ENCODE data around the gene ACTR10.
"Not testable (repeated sequence)": the region's sequence is repeated elsewhere in the genome, so short reads cannot be mapped to it uniquely, and the experiment has no call there.

The ACTR10 gene

DNA sequence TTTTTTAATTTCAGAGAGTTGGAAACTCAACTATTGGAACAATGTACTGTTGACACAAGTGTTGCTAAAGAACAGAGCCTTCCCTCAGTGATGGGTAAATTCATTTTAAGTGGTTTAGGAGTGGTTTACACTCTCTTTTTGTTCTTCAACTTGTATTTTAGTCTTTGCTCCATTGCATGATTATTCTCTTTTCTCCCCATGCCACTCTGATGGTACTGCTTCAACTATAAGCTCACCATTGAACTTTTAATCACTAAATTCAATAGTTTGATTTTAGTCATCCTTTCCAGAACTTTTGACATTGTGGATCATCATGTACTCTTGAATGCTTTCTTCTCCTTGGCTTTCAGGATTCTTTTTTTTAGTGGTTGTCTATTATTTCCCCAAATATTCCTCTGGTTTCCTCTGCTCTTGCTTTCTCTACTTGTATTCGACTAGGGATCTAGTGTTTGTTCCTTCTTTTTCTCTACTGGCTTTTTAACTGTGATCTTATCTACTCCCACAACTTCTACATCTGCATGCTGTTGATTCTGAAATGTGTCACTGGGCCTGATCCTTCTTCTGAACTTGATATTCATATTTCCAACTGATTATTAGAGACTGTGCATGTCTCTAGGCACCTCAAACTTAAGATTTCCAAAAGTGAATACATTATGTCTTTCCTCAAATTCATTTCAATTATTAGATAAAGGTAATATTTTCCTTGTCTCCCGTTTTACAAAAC, 15.4 kb downstream of the ACTR10 start:
- DNase-seq (ENCODE audit: extremely low read depth in 1 of 2, low read depth in 1 of 2): no peak

DNA sequence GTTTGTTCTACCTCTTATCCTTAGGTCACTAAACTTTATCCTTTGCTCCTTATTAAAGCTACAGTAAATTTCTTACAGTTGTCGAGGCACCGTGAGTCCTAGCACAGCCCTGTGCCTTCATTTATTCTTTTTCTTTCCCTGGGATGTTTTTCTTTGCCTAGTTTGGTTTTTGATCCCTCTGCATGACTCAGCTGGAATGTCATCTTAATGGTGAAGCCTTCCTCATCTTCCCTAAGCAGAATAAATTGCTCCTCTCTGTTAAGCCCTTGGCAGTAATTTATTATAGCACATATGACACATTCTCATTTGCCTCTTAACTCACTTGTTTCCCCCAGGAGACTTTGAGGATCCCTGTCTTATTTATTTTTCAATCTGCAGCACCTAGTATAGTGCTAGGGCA, 16.6 kb downstream of the ACTR10 start:
- DNase-seq (ENCODE audit: extremely low read depth in 1 of 2, low read depth in 1 of 2): no peak

DNA sequence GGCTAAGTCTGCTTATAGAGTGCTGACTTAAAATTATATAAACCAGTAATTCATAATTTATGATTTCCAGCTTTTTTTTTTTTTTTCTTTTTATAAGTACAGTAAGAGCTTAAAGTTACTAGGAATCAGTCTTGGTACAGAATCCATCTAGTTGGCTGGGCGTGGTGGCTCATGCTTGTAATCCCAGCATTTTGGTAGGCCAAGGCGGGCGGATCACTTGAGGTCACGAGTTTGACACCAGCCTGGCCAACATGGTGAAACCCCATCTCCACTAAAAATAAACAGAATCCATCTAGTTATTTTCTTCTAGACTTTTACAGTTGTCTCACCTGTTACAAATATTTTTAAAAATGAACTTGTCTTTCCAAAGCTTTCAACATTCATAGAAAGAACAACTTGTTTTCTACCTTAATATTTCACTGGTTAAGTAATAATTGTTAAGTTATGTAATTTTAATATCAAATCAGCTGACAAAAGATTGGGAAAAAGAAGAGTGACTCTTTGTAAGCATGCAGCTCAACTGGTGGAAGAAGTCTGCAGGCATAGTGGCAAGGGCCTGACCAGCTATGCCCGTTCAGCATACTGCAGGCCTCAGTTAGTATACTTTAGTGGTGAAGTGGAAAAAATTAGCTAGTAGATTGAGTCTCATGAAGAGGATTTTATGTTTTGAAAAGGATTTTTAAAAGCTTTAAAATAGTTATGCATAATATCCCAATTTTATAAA, 27.3 kb downstream of the ACTR10 start:
- no peak for DNase-seq (ENCODE audit: extremely low read depth in 1 of 2, low read depth in 1 of 2)

DNA sequence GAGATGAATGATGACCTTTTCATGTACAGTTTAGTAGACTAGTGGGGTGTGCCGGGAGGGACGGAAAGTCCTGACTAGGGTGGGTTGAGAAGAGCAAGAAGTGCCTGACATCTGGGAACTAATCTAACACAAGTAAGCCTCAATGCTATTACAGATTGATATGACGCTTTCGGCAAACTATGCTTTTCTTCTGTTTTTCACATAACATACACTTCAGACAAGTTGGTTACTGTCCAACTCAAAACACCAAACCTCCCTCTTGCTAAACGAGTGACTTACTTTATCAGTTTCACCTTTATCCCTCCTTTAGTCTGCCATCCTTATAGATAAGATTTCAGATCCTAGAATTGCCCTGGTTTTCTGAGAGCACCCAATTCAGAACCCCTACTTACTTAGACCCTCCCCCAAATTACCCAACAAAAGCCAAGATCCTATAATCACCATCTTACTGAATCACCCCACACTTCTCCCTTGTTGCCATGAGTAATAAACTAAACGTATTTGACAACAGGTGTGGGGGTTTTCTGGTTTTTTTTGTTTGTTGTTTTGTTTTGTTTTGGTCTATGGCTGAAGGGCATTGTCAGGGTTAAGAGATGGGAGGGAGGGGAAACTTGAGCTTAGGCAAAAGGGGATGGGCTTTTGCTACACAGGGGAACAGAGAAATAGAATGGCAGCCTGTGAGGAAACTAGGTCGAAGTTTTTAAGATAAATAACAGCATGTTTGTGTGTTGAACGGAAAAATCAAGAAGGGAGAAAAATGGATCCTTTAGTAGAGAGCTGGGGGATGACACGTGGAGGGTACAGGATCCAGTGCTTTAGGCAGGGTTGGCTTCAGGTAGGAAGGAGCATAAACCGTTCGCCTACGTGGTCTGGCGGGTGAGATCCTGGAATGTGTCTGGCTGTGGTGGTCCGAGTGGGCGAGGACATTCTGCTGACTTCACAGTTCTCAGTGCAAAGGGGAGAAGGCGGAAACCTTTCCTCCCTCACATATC, 38.6 kb downstream of the ACTR10 start:
- no peak for DNase-seq (ENCODE audit: extremely low read depth in 1 of 2, low read depth in 1 of 2)

DNA sequence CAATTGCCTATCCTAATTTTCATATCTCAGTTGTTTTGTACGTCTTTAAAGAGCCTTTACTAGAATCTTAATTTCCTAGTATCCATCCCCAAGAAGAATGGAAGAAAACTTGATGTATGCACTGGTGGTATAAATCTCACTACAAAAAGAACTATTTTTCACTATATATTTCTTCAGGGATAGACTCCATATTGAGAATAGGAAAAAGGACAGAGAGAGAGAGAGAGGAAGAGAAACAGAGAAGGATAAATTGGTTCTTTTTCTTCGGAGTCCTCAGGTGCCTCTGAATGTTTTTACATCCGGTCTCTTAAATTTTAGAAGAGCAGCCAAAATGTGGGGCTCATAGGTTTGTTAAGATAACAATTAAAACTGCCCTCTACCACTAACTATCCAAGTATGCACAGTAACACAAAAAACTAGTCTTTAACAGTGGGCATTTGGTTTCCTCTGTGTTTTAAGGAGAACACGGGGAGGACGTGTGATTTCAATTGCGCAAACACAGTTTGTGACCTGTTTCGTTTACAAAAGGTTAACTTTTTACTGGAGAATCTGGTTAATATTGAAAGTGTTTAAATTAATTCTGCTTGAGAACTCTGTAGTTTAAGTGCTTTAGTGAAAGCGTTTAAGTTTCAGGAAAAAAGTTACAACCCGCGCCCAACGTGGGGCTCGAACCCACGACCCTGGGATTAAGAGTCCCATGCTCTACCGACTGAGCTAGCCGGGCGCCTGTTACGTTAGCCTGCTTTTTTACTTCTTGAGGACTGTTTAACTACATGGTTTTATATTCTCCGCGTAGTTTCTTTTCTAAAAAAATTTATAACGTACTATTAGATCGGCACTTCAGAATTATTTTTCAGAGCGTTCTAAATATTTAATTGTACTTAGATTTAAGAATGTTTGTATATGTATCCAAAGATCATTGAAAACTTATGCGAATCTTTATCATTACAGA, 39.6 kb downstream of the ACTR10 start:
- DNase-seq (ENCODE audit: extremely low read depth in 1 of 2, low read depth in 1 of 2): peak; percentile 56 to 71

DNA sequence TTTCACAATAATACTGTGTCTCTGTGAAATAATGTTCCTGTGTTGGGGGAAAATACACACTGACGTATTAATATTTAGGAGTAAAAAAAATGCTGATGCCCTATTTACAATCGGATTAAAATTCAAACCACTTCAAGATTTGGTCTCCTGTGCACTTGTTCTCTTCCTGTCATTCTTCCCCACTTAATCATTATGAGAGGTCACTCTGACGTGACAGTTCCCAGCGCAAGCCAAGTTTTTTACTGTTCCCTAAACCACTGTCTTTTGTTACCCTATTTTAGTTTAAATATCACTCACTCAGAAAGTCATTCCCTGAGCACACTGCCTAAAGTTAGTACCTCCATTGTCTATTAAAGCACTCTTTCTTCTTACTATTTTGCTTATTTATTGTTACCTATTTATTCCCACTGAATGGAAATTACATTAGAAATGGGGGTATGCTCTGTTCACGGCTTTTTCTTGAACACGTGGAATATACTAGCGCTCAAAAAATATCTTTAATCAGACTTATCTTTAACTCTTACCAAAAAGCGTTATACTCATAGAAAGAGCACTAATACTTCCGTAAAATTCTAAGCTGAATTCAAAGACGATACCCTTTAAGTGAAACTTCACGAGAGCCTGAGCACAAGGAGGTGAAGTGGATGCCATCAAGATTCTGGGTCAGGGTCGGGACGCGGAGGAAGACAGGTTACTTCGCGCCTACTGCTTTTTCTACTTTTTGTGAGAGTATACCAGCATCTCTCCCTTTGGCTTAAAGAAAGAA, 44.0 kb downstream of the ACTR10 start:
- DNase-seq (ENCODE audit: extremely low read depth in 1 of 2, low read depth in 1 of 2): no peak

DNA sequence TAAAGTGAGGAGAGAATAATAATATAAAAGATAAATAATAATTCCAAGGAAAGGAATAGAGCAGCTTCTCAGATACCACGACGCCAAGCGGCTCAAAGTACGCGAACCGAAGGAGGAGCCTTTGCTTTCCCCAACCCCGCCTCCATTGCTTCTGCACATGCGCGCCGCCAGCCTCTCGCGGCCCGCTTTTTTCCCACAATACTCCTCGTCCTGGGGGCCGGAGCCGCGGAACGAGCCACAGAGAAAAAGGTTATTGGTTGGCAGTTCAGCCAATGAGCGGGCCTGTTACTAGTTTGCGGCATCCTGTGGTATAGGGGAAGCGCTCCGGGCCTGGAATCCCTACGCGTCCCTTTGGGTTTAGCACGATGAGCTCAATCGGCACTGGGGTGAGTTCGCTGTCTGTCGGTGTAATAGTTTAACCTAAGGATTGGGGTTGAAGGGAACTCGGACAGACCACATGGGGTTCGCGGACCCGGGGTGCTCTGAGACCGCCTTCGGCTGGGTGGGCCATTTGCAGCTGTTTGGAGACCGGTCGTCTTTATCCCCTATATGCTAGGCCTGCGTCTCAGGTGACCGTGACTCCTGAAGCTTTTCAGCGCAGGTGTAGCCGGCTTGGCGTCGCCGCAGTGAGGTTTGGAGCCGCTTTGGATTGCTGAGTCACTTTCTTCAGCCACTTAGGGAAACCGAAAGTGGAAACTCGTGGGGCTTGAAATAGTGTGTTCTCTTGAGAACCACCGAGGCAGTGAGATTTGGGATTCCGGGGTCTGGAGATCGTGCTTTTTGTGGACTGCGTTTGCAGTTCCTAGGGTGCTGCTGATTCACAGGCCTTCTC, 44.8 kb downstream of the ACTR10 start, which contains the start of gene PSMA3:
TSS of gene PSMA3 (plus strand) at position 288 of the 832 bp plus-strand sequence. CDS start at position 366, 78 bp downstream.
- peak; percentile 94 to 96 for DNase-seq (ENCODE audit: extremely low read depth in 1 of 2, low read depth in 1 of 2)

DNA sequence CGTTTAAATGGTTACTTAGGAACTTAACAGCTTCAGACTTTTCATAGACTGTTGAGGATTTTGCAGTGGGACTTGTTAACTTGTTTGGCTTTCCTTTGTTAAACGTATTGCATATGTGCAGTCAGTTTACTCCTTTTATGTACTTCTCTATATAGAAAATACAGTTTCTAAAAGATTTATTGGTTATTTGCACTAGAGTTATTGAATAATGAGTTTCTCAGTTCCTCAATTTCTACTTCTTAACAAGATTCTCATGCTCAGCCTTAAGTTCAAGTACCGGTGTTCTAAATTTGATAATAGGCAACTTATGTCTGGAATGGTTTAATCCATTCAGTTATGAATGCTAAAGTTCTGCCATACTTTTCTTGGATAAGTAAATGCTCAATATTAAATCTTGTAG, 45.6 kb downstream of the ACTR10 start:
- DNase-seq (ENCODE audit: extremely low read depth in 1 of 2, low read depth in 1 of 2): no peak

DNA sequence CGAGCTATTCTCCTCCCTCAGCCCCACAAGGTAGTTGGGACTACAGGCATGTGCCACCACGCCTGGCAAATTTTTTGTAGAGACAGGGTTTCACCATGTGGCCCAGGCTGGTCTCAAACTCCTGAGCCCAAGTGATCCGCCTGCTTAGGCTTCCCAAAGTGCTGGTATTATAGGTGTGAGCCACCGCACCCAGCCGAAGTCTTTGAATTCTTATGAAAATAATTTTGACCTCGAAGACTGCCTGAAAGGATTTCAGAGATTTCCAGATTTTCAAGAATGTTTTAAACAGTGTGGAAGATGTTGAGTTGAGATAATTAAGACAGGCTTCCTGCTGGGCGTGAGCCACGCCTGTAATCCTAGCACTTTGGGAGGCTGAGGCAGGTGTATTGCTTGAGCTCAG, 49.7 kb downstream of the ACTR10 start:
- DNase-seq (ENCODE audit: extremely low read depth in 1 of 2, low read depth in 1 of 2): no peak

DNA sequence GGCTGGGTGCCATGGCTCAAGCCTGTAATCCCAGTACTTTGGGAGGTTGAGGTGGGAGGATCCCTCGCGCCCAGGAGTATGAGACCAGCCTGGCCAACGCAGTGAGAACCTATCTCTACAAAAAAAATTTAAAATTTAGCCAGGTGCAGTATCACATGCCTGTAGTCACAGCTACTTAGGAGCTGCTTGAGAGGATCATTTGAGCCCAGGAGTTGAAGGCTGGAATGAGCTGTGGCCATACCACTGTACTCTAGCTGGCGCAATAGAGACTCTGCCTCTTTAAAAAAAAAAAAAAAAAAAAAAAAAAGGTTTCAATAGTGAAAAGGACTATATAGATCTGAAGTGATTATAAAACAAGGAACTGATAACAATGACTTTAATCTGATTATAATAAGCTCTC, 58.2 kb downstream of the ACTR10 start:
- DNase-seq (ENCODE audit: extremely low read depth in 1 of 2, low read depth in 1 of 2): no peak

DNA sequence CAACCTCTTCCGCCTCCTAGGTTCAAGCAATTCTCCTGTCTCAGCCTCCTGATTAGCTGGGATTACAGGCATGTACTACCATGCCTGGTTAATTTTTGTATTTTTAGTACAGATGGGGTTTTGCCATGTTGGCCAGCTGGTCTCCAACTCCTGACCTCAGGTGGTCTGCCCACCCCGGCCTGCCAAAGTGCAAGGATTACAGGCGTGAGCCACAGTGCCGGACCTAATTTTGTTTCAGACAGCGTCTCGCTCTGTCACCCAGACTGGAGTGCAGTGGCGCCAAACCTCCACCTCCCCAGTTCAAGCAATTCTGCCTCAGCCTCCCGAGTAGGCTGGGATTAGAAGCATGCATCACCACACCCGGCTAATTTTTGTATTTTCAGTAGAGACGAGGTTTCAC, 62.1 kb downstream of the ACTR10 start:
- not testable (repeated sequence) for DNase-seq (ENCODE audit: extremely low read depth in 1 of 2, low read depth in 1 of 2)

DNA sequence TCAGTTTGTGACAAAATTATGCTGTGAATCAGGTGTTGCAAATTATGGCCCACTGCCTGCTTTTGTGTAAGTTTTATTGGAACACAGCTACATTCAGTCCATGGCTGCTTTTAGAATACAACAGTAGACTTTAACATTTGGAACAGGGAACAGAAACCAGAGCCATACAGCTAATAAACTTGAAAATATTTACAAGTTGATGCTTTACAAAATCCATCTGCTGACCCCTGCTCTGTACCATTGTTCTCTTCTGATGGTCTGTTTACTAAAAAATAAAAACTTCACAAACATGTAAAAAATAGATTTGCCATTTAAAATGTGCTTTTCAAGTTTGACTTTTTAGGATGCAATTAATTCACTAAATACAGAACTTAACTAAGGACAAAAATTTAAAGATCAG, 65.5 kb downstream of the ACTR10 start:
- no peak for DNase-seq (ENCODE audit: extremely low read depth in 1 of 2, low read depth in 1 of 2)

DNA sequence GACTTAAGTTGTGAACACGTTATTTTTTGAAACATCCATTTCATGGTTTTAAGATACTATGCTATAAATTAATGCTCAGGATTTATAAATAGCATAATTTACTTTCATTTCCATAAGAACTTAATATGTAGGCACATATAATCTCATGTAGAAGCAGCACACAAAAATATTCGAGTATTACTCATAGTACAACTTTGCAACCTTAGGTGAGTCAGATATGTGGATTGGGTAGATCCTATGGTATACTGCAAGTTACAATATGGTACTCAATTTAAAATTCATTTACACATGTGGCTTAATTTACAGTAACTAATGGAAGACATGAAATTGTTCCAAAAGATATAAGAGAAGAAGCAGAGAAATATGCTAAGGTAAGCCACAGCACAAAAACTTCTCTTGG, 70.7 kb downstream of the ACTR10 start:
- DNase-seq (ENCODE audit: extremely low read depth in 1 of 2, low read depth in 1 of 2): no peak

DNA sequence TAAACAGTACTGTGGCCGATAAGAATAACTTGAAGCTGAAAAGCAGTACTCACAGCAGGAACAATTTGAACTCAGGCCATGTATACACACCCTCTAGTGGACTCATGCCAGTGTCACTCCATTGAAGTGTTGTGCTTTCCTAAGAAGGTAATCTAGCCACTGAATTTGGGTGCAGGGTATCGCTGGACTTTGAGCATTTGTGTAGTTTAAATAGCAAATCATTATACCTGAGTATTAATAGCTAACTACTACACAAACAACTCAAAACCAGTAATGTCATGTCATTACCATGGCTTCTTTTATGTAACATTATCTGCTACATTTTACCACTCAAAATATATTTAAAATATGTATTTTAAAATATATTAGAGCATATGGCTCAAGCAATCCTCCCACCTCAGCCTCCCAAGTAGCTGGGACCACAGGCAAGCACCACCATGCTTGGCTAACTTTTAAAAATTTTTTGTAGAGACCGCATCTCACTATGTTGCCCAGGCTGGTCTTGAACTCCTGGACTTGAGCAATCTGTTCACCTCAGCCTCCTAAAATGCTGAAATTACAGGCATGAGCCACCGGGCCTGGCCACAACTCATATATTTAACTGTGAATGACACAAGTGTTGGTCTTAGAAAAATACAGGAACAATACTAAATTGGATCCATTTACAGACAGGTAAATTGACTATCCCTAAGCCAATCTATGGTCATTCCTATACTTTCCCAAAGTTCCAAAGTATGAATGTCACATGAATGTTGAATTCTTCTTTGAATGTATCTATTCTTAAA, 72.8 kb downstream of the ACTR10 start:
- no peak for DNase-seq (ENCODE audit: extremely low read depth in 1 of 2, low read depth in 1 of 2)

DNA sequence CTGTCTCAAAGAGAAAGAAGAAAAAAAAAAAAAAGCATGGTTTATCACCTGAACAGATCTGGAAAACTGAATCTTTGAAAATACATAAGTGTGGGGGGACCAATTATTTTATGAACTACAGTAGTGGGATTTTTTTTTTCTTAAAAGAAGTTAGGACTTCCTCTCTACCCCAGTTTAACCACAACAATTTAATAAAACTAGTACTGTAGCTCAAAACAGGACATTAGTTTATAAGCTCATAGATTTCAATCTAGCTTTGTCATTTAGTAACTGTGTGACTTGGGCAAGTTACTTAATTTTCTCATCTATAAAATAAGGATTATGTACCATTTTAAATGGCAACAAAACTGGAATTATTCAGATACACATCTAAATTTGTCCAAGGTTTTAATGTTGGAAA, 74.9 kb downstream of the ACTR10 start:
- DNase-seq (ENCODE audit: extremely low read depth in 1 of 2, low read depth in 1 of 2): no peak

DNA sequence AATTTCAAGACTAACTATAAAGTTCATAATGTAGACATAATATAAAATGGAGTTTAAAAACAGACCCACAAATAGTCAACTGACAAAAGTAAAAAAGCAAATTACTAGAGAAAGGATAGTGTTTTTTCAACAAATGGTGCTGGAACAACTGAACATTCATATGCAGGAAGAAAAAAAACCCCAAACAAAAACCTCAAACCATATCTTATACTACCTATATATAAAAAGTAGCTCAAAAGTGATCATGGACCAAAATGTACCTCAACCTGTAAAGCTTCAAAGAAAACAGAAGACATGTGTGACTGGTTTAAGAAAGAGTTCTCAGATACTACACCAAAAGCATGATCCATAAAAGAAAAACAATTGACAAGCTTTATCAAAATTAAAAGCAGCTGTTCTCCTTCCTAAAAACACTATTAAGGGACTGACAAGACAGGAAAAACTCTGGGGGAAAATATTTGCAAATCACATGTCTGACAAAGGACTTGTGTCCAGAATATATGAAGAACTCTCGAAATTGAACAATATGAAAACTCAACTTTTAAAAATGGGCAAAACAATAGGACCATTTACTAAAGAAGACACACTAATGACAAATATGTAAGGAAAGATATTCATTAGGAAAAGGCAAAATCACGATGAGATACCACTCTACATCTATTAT, 75.7 kb downstream of the ACTR10 start:
- no peak for DNase-seq (ENCODE audit: extremely low read depth in 1 of 2, low read depth in 1 of 2)

DNA sequence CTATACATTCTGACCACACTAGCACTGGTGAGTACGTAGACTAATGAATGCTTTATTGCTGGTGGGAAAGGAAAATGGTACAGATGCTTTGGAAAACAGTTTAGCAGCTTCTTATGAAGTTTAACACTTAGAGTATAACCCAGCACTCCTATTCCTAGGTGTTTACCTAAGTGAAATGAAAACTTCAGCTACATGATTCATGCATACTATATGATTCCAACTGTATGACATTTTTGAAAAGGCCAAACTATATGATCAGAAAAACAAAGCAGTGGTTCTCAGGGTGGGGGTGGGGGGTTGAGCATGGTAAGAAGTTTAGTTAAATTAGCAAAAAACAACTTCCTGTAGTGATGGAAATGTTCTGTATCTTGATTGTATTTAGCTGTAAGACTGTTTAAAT, 76.3 kb downstream of the ACTR10 start:
- no peak for DNase-seq (ENCODE audit: extremely low read depth in 1 of 2, low read depth in 1 of 2)
